GM23338 (cell line): ENCODE data around the gene RPL12. TPM values are rescaled to one million over a fixed set of nuclear protein-coding genes. Genes with fewer than 3 reads are reported as not detected.

Experiments used
- CREB1 ChIP-seq: fragments of 250-450 bp; sonication (Bioruptor Pico); IDR thresholded peaks from 2 replicates; pipeline ENCODE4 v1.5.0; 2020; ENCODE audit warnings: low read depth, mild to moderate bottlenecking, moderate library complexity
- ETS1 ChIP-seq: IDR thresholded peaks from 2 replicates; pipeline ENCODE4 v1.6.1; 2016; ENCODE audit warnings: antibody characterized with exemption
- JUNB ChIP-seq: IDR thresholded peaks from one replicate; pipeline ENCODE4 v1.6.1; 2016; ENCODE audit warnings: antibody characterized with exemption; ENCODE audit not compliant: unreplicated experiment
- NANOG ChIP-seq: IDR thresholded peaks from 2 replicates; pipeline ENCODE4 v1.6.1; 2016; ENCODE audit warnings: antibody characterized with exemption, borderline replicate concordance
- POLR2AphosphoS5 ChIP-seq: IDR thresholded peaks from 2 replicates; pipeline ENCODE4 v1.6.1; 2016; ENCODE audit warnings: antibody characterized with exemption, low read depth
- STAT1 ChIP-seq: IDR thresholded peaks from one replicate; pipeline ENCODE4 v1.6.1; 2016; ENCODE audit warnings: antibody characterized with exemption; ENCODE audit not compliant: unreplicated experiment
- ZNF114 ChIP-seq: fragments of 250-450 bp; sonication (Bioruptor Pico); IDR thresholded peaks from 2 replicates; pipeline ENCODE4 v1.5.0; 2020; ENCODE audit warnings: mild to moderate bottlenecking, moderate library complexity
- ZNF331 ChIP-seq: fragments of 250-450 bp; sonication (Bioruptor Pico); IDR thresholded peaks from 2 replicates; pipeline ENCODE4 v1.5.0; 2020; ENCODE audit warnings: low read depth, mild to moderate bottlenecking, moderate library complexity
- polyA plus RNA-seq: library from polyadenylated mRNA; unstranded; fragments of >200 nt; fragmentation: Nextera tagmentation; extraction: Ambion mirVana; gene quantifications from 2 replicates; pipeline ENCODE4 v1.2.1, GENCODE V29; 2016
- total RNA-seq: library from RNA; depleted of rRNA; stranded (reverse); fragments of >200 nt; shearing (Covaris generic); gene quantifications from 2 replicates; pipeline ENCODE4 v1.2.3, GENCODE V29; 2014
- TF ChIP-seq, protein P1 (sequence below): fragments of 250-450 bp; sonication (Bioruptor Pico); IDR thresholded peaks from 2 replicates; pipeline ENCODE4 v1.5.0; 2020; ENCODE audit warnings: mild to moderate bottlenecking, moderate library complexity

The RPL12 gene
- total and polyA plus RNA-seq, 2 experiments from 2014 or later: 2,121 to 2,596 TPM

GRCh38 chr9:127452691-127453090, 1.5 kb upstream of the RPL12 start (continued):
- TF ChIP-seq, protein P1, sequence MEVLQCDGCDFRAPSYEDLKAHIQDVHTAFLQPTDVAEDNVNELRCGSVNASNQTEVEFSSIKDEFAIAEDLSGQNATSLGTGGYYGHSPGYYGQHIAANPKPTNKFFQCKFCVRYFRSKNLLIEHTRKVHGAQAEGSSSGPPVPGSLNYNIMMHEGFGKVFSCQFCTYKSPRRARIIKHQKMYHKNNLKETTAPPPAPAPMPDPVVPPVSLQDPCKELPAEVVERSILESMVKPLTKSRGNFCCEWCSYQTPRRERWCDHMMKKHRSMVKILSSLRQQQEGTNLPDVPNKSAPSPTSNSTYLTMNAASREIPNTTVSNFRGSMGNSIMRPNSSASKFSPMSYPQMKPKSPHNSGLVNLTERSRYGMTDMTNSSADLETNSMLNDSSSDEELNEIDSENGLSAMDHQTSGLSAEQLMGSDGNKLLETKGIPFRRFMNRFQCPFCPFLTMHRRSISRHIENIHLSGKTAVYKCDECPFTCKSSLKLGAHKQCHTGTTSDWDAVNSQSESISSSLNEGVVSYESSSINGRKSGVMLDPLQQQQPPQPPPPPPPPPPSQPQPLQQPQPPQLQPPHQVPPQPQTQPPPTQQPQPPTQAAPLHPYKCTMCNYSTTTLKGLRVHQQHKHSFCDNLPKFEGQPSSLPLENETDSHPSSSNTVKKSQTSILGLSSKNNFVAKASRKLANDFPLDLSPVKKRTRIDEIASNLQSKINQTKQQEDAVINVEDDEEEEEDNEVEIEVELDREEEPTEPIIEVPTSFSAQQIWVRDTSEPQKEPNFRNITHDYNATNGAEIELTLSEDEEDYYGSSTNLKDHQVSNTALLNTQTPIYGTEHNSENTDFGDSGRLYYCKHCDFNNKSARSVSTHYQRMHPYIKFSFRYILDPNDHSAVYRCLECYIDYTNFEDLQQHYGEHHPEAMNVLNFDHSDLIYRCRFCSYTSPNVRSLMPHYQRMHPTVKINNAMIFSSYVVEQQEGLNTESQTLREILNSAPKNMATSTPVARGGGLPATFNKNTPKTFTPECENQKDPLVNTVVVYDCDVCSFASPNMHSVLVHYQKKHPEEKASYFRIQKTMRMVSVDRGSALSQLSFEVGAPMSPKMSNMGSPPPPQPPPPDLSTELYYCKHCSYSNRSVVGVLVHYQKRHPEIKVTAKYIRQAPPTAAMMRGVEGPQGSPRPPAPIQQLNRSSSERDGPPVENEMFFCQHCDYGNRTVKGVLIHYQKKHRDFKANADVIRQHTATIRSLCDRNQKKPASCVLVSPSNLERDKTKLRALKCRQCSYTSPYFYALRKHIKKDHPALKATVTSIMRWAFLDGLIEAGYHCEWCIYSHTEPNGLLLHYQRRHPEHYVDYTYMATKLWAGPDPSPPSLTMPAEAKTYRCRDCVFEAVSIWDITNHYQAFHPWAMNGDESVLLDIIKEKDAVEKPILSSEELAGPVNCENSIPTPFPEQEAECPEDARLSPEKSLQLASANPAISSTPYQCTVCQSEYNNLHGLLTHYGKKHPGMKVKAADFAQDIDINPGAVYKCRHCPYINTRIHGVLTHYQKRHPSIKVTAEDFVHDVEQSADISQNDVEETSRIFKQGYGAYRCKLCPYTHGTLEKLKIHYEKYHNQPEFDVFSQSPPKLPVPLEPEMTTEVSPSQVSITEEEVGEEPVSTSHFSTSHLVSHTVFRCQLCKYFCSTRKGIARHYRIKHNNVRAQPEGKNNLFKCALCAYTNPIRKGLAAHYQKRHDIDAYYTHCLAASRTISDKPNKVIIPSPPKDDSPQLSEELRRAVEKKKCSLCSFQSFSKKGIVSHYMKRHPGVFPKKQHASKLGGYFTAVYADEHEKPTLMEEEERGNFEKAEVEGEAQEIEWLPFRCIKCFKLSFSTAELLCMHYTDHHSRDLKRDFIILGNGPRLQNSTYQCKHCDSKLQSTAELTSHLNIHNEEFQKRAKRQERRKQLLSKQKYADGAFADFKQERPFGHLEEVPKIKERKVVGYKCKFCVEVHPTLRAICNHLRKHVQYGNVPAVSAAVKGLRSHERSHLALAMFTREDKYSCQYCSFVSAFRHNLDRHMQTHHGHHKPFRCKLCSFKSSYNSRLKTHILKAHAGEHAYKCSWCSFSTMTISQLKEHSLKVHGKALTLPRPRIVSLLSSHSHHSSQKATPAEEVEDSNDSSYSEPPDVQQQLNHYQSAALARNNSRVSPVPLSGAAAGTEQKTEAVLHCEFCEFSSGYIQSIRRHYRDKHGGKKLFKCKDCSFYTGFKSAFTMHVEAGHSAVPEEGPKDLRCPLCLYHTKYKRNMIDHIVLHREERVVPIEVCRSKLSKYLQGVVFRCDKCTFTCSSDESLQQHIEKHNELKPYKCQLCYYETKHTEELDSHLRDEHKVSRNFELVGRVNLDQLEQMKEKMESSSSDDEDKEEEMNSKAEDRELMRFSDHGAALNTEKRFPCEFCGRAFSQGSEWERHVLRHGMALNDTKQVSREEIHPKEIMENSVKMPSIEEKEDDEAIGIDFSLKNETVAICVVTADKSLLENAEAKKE (CRISPR knock-in tag): no peak
- no peak for TF ChIP-seq ETS1
- TF ChIP-seq ZNF114 (CRISPR knock-in tag): no peak
- no peak for TF ChIP-seq STAT1
- TF ChIP-seq ZNF331 (CRISPR knock-in tag): no peak
- TF ChIP-seq NANOG: no peak
- TF ChIP-seq CREB1: no peak
- no peak for TF ChIP-seq JUNB
- TF ChIP-seq POLR2AphosphoS5: no peak
